HG03060 (cell line): ENCODE results near the gene FARP2.

ENCODE experiments used
- ATAC-seq: cut with Tn5 transposase; IDR thresholded peaks from one replicate; pipeline ENCODE4 v1.9.1; 2021; ENCODE audit warnings: low read depth, moderate number of reproducible peaks; ENCODE audit not compliant: unreplicated experiment

Gene FARP2

DNA sequence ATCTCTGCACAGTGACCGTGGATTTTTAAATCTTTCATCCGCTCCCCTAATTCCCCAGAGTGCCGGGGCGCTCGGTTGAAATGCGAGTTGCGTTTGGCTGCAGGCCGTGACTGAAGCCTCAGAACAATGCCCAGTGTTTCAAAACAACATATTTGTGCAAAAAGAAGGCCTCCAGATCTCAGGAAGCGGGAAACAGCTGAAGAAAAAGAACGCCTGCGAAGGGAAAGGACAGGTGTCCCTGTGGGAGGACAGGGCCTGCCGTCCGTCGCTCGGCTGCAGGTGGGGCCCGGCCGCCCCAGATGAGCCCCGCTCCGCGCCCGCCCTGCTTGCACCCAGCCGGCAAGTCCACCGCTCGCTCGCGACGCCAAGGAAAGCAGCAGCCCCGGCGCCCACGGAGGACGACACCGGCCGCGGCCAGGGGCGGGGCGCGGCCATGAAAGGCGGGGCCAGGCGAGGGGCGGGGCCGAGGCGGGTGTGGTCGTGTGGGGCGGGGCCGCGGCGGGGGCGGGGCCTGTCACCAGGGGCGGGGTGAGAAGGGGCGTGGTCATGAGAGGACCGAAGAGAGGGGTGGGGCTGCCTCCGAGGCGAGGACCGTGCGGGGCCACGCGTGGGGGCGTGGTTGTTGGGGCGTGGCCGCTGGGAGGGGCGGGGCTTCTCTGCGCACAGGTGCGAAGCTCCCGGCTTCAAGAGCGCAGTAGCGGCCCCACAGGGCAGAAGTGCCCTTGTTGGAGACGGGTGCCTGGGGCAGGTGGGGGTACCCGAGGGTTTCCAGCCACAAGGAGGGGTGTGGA, 184.9 kb downstream of the FARP2 start:
- no peak for ATAC-seq

DNA sequence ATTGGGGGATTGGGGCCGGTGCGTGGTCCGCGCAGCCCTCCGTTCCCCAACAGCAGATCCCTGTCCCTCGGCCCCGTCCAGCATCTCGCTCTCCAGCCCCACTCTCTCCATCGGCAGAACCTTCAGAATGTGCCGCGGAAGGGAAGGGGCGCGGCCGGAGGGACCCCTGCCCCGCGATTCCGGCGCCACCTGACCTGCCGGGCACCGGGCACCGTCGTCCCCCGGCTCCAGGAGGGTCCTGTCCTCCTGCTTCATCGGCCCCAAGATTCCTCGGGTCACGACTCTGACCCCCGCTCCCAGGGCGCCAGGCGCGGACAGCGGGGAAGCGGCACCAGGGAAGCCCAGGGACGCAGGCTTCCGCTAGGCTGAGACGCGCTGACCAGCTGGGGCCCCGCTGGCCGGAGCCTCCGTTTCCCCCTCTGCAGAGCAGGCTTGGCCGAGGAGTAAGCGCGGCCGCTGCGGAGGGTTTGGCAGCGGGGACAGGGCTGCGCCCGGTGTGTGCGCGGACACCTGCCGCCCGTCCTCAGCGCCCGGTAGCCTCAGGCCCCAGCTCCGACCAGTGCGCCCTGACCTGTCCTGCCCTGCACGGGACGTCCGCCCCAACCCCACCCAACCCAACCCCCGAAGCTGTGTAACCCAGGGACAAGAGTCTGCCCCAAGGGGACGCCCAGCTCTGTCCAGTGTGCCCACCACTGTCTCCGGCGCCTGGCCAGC, 185.6 kb downstream of the FARP2 start:
- no peak for ATAC-seq

- ATAC-seq, result no peak
Observed at GRCh38 chr2:241542278-241542605, 186.2 kb downstream of the FARP2 start.
